ENCODE measurements around the gene CGN. TPM values are rescaled to one million over a fixed set of nuclear protein-coding genes. Genes with fewer than 3 reads are reported as not detected.

CGN gene
- total and polyA plus RNA-seq, 2 of the 13 experiments (the other 11 are each of a cell fraction or from before 2014, with no cell fraction given), result 0.75 to 0.81 TPM

GRCh38 chr1:151547119-151547899 is 36.1 kb downstream of the CGN start (continued):
- TF ChIP-seq CSRNP2 (CRISPR knock-in tag; conservative IDR thresholded peaks at IDR 0.05; ENCODE audit: low read depth) (no peak), PRDM10 (CRISPR knock-in tag; IDR thresholded peaks at IDR 0.05; ENCODE audit: low read depth) (peak; percentile 66; the same call in 1 of the 2 replicates), FOXC1 (CRISPR knock-in tag; IDR thresholded peaks at IDR 0.05; ENCODE audit: borderline replicate concordance) (peak; percentile 50; the same call in 1 of the 2 replicates), NCOR1 (IDR thresholded peaks at IDR 0.05; ENCODE audit: borderline replicate concordance, low read length) (peak; percentile 85), MNT (IDR thresholded peaks at IDR 0.05) (peak; percentile 96), MIER2 (CRISPR knock-in tag; IDR thresholded peaks at IDR 0.05) (0 out of 2 replicates have a peak, but pooled peaks have one; percentile 11), ZNF510 (CRISPR knock-in tag; IDR thresholded peaks at IDR 0.05; ENCODE audit: low read depth) (no peak), SALL1 (CRISPR knock-in tag; IDR thresholded peaks at IDR 0.05) (peak; percentile 95), MATR3 (CRISPR knock-in tag; IDR thresholded peaks at IDR 0.05) (no peak), IKZF5 (CRISPR knock-in tag; IDR thresholded peaks at IDR 0.05) (peak; percentile 58; the same call in 1 of the 2 replicates), ETV6 (CRISPR knock-in tag; conservative IDR thresholded peaks at IDR 0.05) (no peak; the same call in 1 of the 2 replicates), STAT5B (CRISPR knock-in tag; IDR thresholded peaks at IDR 0.05) (no peak), ATAD3A (CRISPR knock-in tag; IDR thresholded peaks at IDR 0.05) (no peak), NFYB (CRISPR knock-in tag; IDR thresholded peaks at IDR 0.05) (peak; percentile 21; the same call in 1 of the 2 replicates), SNAPC5 (CRISPR knock-in tag; IDR thresholded peaks at IDR 0.05; ENCODE audit: borderline replicate concordance) (no peak), BHLHE40 (IDR thresholded peaks at IDR 0.05; ENCODE audit: low read length) (peak; percentile 82), RELA (CRISPR knock-in tag; IDR thresholded peaks at IDR 0.05) (0 out of 2 replicates have a peak, but pooled peaks have one; percentile 42), GRHL1 (CRISPR knock-in tag; conservative IDR thresholded peaks at IDR 0.05) (no peak)
